ENCODE results near the gene NLGN1. TPM values are rescaled to one million over a fixed set of nuclear protein-coding genes. Genes with fewer than 3 reads are reported as not detected.

Gene NLGN1
- total RNA-seq, 1 experiment from 2014 or later: not detected

DNA sequence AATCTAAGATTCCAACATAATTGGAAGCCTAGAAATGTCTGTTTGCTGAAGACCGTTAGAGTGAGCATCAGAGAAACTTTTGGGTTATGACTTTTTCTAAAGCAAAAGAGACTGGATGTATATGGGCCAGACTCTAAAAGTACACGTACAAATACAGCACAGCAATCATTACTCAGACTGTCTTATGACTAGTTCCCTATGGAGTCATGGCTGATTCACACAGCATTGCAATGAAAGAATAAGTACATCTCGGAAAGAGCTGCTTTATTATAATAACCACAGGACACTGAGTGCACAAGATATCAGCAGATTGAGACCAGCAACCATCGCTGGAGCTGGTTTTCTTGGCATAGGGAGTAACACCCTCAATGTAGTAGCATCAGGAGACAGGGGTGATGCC, 618.6 kb downstream of the NLGN1 start:
- ChIA-PET CTCF (no interaction called here), RAD21 (ENCODE audit: low non-redundant PET in 1 of 2, low total read pairs in 2 of 2, uncharacterized antibody in 2 of 2, unreplicated experiment in 2 of 2) (no interaction called here), POLR2A (no interaction called here)
- H3K9me3 ChIP-seq (ENCODE audit: control insufficient read depth in 1 of 2, insufficient read depth in 1 of 2, low read depth in 1 of 2, low read length in 2 of 2): no peaks in the 10 kb centered on the region
- H3K36me3 ChIP-seq (ENCODE audit: control insufficient read depth in 1 of 2, insufficient read depth in 2 of 2, low read length in 2 of 2): no peaks in the 10 kb centered on the region
- no peak overlapping the region for H3K27ac ChIP-seq (ENCODE audit: low read depth, low read length)
- H3K9me2 ChIP-seq (ENCODE audit: insufficient read depth): no peaks in the 10 kb centered on the region
- TF ChIP-seq EZH2phosphoT487 (IDR thresholded peaks at IDR 0.05; ENCODE audit: borderline replicate concordance) (no peak), POLR2AphosphoS5 (IDR thresholded peaks at IDR 0.05; ENCODE audit: low read depth, low read length) (no peak), TCF7L2 (IDR thresholded peaks at IDR 0.05; ENCODE audit: borderline replicate concordance, extremely low read depth, insufficient read depth, insufficient read length) (no peak), EZH2 (IDR thresholded peaks at IDR 0.05) (no peak)
- TF ChIP-seq, protein P1, sequence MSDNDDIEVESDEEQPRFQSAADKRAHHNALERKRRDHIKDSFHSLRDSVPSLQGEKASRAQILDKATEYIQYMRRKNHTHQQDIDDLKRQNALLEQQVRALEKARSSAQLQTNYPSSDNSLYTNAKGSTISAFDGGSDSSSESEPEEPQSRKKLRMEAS (IDR thresholded peaks at IDR 0.05): no peak
- no peak for ATAC-seq
- no peaks in the 10 kb centered on the region for H3K4me1 ChIP-seq (ENCODE audit: control insufficient read depth in 1 of 2, insufficient read depth in 2 of 2, low read length in 2 of 2)
- no peaks in the 10 kb centered on the region for H3K27me3 ChIP-seq (ENCODE audit: insufficient read depth, low read length)
- H4K20me1 ChIP-seq (ENCODE audit: insufficient read depth): no peaks in the 10 kb centered on the region
- H3K9ac ChIP-seq (ENCODE audit: low read length): no peak overlapping the region
- no peak for DNase-seq (ENCODE audit: low read depth, low spot score)
- intact Hi-C loops (cut with micrococcal nuclease): no loop called here
- H3K4me3 ChIP-seq (replicated peaks in 1 of 2; ENCODE audit: low read depth in 1 of 2, low read length in 2 of 2): no peak overlapping the region
- BruUV-seq (replicated peaks): no TSS peak
- H3K4me2 ChIP-seq (ENCODE audit: low read length): no peak overlapping the region
- no peak overlapping the region for H2AFZ ChIP-seq (ENCODE audit: low read depth, low read length, poor library complexity, severe bottlenecking)
- H3K79me2 ChIP-seq (ENCODE audit: insufficient read depth, low read length): no peaks in the 10 kb centered on the region

DNA sequence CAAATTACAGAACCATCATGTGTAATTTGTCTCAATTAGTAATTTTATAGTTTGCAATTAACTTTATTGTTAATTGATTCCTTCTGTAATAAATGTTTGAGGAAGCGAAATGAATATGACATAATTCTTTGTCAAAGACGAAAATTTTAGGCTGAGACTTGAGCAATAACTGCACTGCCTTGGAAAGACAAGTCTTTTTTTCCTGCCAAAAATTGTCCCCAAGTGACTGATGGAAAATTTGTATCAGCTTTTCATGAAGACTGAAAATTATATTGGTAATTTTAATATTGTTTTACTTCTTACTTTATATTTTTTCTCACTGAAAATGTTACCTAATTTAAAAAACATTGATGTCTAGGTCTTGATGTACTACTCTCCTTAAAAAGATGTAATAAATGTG, 622.6 kb downstream of the NLGN1 start:
- CTCF ChIA-PET: no interaction called here
- ATAC-seq (no peak), DNase-seq (ENCODE audit: low read depth, low spot score) (no peak)
- Histone ChIP-seq H2AFZ (ENCODE audit: low read depth, low read length, poor library complexity, severe bottlenecking) (no peak overlapping the region), H3K27me3 (ENCODE audit: insufficient read depth, low read length) (no peaks in the 10 kb centered on the region), H3K9ac (ENCODE audit: low read length) (no peak overlapping the region), H4K20me1 (ENCODE audit: insufficient read depth) (no peaks in the 10 kb centered on the region), H3K27ac (ENCODE audit: low read depth, low read length) (no peak overlapping the region), H3K4me2 (ENCODE audit: low read length) (no peak overlapping the region), H3K4me3 (replicated peaks in 1 of 2; ENCODE audit: low read depth in 1 of 2, low read length in 2 of 2) (no peak overlapping the region), H3K9me3 (ENCODE audit: control insufficient read depth in 1 of 2, insufficient read depth in 1 of 2, low read depth in 1 of 2, low read length in 2 of 2) (no peaks in the 10 kb centered on the region), H3K36me3 (ENCODE audit: control insufficient read depth in 1 of 2, insufficient read depth in 2 of 2, low read length in 2 of 2) (no peaks in the 10 kb centered on the region), H3K4me1 (ENCODE audit: control insufficient read depth in 1 of 2, insufficient read depth in 2 of 2, low read length in 2 of 2) (no peaks in the 10 kb centered on the region), H3K9me2 (ENCODE audit: insufficient read depth) (no peaks in the 10 kb centered on the region), H3K79me2 (ENCODE audit: insufficient read depth, low read length) (no peaks in the 10 kb centered on the region)
- POLR2A ChIA-PET: no interaction called here
- no TSS peak for BruUV-seq (replicated peaks)
- intact Hi-C loops (cut with micrococcal nuclease): no loop called here
- RAD21 ChIA-PET (ENCODE audit: low non-redundant PET in 1 of 2, low total read pairs in 2 of 2, uncharacterized antibody in 2 of 2, unreplicated experiment in 2 of 2): no interaction called here
- TF ChIP-seq JUND (IDR thresholded peaks at IDR 0.05): no peak
- TF ChIP-seq, protein P2, sequence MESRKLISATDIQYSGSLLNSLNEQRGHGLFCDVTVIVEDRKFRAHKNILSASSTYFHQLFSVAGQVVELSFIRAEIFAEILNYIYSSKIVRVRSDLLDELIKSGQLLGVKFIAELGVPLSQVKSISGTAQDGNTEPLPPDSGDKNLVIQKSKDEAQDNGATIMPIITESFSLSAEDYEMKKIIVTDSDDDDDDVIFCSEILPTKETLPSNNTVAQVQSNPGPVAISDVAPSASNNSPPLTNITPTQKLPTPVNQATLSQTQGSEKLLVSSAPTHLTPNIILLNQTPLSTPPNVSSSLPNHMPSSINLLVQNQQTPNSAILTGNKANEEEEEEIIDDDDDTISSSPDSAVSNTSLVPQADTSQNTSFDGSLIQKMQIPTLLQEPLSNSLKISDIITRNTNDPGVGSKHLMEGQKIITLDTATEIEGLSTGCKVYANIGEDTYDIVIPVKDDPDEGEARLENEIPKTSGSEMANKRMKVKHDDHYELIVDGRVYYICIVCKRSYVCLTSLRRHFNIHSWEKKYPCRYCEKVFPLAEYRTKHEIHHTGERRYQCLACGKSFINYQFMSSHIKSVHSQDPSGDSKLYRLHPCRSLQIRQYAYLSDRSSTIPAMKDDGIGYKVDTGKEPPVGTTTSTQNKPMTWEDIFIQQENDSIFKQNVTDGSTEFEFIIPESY (IDR thresholded peaks at IDR 0.05; ENCODE audit: extremely low read depth, insufficient replicate concordance, low read length): no peak
- TF ChIP-seq, protein P3, sequence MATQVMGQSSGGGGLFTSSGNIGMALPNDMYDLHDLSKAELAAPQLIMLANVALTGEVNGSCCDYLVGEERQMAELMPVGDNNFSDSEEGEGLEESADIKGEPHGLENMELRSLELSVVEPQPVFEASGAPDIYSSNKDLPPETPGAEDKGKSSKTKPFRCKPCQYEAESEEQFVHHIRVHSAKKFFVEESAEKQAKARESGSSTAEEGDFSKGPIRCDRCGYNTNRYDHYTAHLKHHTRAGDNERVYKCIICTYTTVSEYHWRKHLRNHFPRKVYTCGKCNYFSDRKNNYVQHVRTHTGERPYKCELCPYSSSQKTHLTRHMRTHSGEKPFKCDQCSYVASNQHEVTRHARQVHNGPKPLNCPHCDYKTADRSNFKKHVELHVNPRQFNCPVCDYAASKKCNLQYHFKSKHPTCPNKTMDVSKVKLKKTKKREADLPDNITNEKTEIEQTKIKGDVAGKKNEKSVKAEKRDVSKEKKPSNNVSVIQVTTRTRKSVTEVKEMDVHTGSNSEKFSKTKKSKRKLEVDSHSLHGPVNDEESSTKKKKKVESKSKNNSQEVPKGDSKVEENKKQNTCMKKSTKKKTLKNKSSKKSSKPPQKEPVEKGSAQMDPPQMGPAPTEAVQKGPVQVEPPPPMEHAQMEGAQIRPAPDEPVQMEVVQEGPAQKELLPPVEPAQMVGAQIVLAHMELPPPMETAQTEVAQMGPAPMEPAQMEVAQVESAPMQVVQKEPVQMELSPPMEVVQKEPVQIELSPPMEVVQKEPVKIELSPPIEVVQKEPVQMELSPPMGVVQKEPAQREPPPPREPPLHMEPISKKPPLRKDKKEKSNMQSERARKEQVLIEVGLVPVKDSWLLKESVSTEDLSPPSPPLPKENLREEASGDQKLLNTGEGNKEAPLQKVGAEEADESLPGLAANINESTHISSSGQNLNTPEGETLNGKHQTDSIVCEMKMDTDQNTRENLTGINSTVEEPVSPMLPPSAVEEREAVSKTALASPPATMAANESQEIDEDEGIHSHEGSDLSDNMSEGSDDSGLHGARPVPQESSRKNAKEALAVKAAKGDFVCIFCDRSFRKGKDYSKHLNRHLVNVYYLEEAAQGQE (IDR thresholded peaks at IDR 0.05; ENCODE audit: low read depth): no peak
- no peak for TF ChIP-seq EGR1 (IDR thresholded peaks at IDR 0.05; ENCODE audit: low read depth)
- TF ChIP-seq POLR2A (IDR thresholded peaks at IDR 0.05; ENCODE audit: borderline replicate concordance, extremely low read depth, insufficient read depth, insufficient read length): no peak
- TF ChIP-seq CEBPB (IDR thresholded peaks at IDR 0.05; ENCODE audit: low read depth): no peak
- no peak for TF ChIP-seq ZNF274 (IDR thresholded peaks at IDR 0.05; ENCODE audit: low read depth, low read length)
- TF ChIP-seq SP1 (IDR thresholded peaks at IDR 0.05; ENCODE audit: low read depth): no peak
- TF ChIP-seq POLR2AphosphoS5 (IDR thresholded peaks at IDR 0.05; ENCODE audit: low read depth, low read length): no peak
- TF ChIP-seq FOSL1 (IDR thresholded peaks at IDR 0.05; ENCODE audit: low read depth): no peak
- TF ChIP-seq, protein P4, sequence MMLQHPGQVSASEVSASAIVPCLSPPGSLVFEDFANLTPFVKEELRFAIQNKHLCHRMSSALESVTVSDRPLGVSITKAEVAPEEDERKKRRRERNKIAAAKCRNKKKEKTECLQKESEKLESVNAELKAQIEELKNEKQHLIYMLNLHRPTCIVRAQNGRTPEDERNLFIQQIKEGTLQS (IDR thresholded peaks at IDR 0.05): no peak
- TF ChIP-seq EZH2phosphoT487 (IDR thresholded peaks at IDR 0.05; ENCODE audit: borderline replicate concordance): no peak
- TF ChIP-seq YY1 (IDR thresholded peaks at IDR 0.05; ENCODE audit: extremely low read depth, insufficient replicate concordance, low read depth, low read length): no peak
- no peak for TF ChIP-seq SIN3A (IDR thresholded peaks at IDR 0.05; ENCODE audit: low read depth)
